Neural progenitor cell (in vitro differentiated cells): ENCODE measurements around the gene DCX. TPM values are rescaled to one million over a fixed set of nuclear protein-coding genes. Genes with fewer than 3 reads are reported as not detected.

Experiments
- DNase-seq: peaks from one replicate; pipeline ENCODE4 v3.0.0-alpha.2; 2016; ENCODE audit warnings: low spot score
- H2AFZ ChIP-seq: fragments of 200-600 bp; sonication (generic); replicated peaks from 2 replicates; pipeline ENCODE4 v1.6.1; 2016; ENCODE audit warnings: antibody characterized with exemption
- H3F3A ChIP-seq: fragments of 200-600 bp; sonication (generic); 2 replicates; pipeline ENCODE4 v1.6.1; 2016; ENCODE audit warnings: antibody characterized with exemption, low read depth
- H3K27ac ChIP-seq: fragments of 200-600 bp; sonication (generic); 2 replicates; pipeline ENCODE4 v1.5.1; 2016; ENCODE audit warnings: mild to moderate bottlenecking
- H3K27me3 ChIP-seq: fragments of 200-600 bp; sonication (generic); 2 replicates; pipeline ENCODE4 v1.6.1; 2016; ENCODE audit warnings: mild to moderate bottlenecking, moderate library complexity
- H3K36me3 ChIP-seq: fragments of 200-600 bp; sonication (generic); 2 replicates; pipeline ENCODE4 v1.5.1; 2016
- H3K4me1 ChIP-seq: fragments of 200-600 bp; sonication (generic); 2 replicates; pipeline ENCODE4 v1.6.1; 2016; ENCODE audit warnings: mixed run types
- H3K4me2 ChIP-seq: fragments of 200-600 bp; sonication (generic); 2 replicates; pipeline ENCODE4 v1.6.1; 2016
- H3K4me3 ChIP-seq: fragments of 200-600 bp; sonication (generic); 2 replicates; pipeline ENCODE4 v1.5.1; 2016
- H3K79me2 ChIP-seq: fragments of 200-600 bp; sonication (generic); 2 replicates; pipeline ENCODE4 v1.6.1; 2016; ENCODE audit warnings: low read depth
- H3K9ac ChIP-seq: fragments of 200-600 bp; sonication (generic); 2 replicates; pipeline ENCODE4 v1.6.1; 2016
- H3K9me3 ChIP-seq: fragments of 200-600 bp; sonication (generic); 2 replicates; pipeline ENCODE4 v1.5.1; 2016; ENCODE audit warnings: low read depth
- H4K20me1 ChIP-seq: fragments of 200-600 bp; sonication (generic); 2 replicates; pipeline ENCODE4 v1.6.1; 2016; ENCODE audit warnings: low read depth
- H3K27ac Mint-ChIP-seq: 3 replicates; pipeline ENCODE4 v1.8.0; 2021; ENCODE audit warnings: mixed read lengths
- H3K27me3 Mint-ChIP-seq: 2 replicates; pipeline ENCODE4 v1.8.0; 2022; ENCODE audit warnings: low read depth, mild to moderate bottlenecking, inconsistent platforms, moderate library complexity, mixed read lengths; ENCODE audit not compliant: insufficient read depth
- H3K36me3 Mint-ChIP-seq: 3 replicates; pipeline ENCODE4 v1.8.0; 2021; ENCODE audit warnings: mixed read lengths
- H3K4me1 Mint-ChIP-seq: 3 replicates; pipeline ENCODE4 v1.8.0; 2021; ENCODE audit warnings: mixed read lengths
- H3K4me3 Mint-ChIP-seq: 3 replicates; pipeline ENCODE4 v1.8.0; 2021; ENCODE audit warnings: mild to moderate bottlenecking, moderate library complexity, mixed read lengths
- H3K9me3 Mint-ChIP-seq: 3 replicates; pipeline ENCODE4 v1.8.0; 2020; ENCODE audit warnings: mixed read lengths
- CTCF ChIP-seq: fragments of 200-600 bp; sonication (generic); IDR thresholded peaks from 2 replicates; pipeline ENCODE4 v1.5.1; 2017; ENCODE audit warnings: antibody characterized with exemption, mild to moderate bottlenecking
- EZH2 ChIP-seq: fragments of 200-600 bp; sonication (generic); IDR thresholded peaks from 2 replicates; pipeline ENCODE4 v1.6.1; 2017; ENCODE audit warnings: antibody characterized with exemption, mild to moderate bottlenecking, moderate library complexity
- EZH2phosphoT487 ChIP-seq: fragments of 200-600 bp; sonication (generic); IDR thresholded peaks from 2 replicates; pipeline ENCODE4 v1.6.1; 2017; ENCODE audit warnings: antibody characterized with exemption
- total RNA-seq: library from RNA; depleted of rRNA; stranded (reverse); fragments of >200 nt; gene quantifications from 2 replicates; pipeline ENCODE4 v1.2.3, GENCODE V29; 2015; ENCODE audit warnings: low replicate concordance

DCX gene
- total RNA-seq, 1 donor from 2014 or later: 4.8 TPM

GRCh38 chrX:111262086-111262485, 149.9 kb downstream of the DCX start:
- peaks cover 29% of the 10 kb centered on the region for H3K79me2 ChIP-seq
- no peaks in the 10 kb centered on the region for H4K20me1 ChIP-seq
- no peak overlapping the region for H3K9ac ChIP-seq
- peak overlapping the region; percentile 33 for H3K4me2 ChIP-seq
- Mint-ChIP-seq H3K36me3 (no peaks in the 10 kb centered on the region), H3K27ac (no peak overlapping the region), H3K9me3 (no peaks in the 10 kb centered on the region), H3K27me3 (peaks cover 2% of the 10 kb centered on the region), H3K4me3 (no peak overlapping the region), H3K4me1 (peaks cover 7% of the 10 kb centered on the region)
- no peaks in the 10 kb centered on the region for H3F3A ChIP-seq
- H2AFZ ChIP-seq: no peak overlapping the region
- H3K9me3 ChIP-seq: no peaks in the 10 kb centered on the region
- no peak for TF ChIP-seq EZH2phosphoT487
- TF ChIP-seq EZH2: no peak
- no peak for TF ChIP-seq CTCF
- no peak overlapping the region for H3K4me3 ChIP-seq
- no peaks in the 10 kb centered on the region for H3K27me3 ChIP-seq
- H3K27ac ChIP-seq: no peak overlapping the region
- no peaks in the 10 kb centered on the region for H3K36me3 ChIP-seq
- peaks cover 46% of the 10 kb centered on the region for H3K4me1 ChIP-seq
- DNase-seq: no peak

GRCh38 chrX:111260451-111260850, 151.5 kb downstream of the DCX start:
- H3K4me3 ChIP-seq: no peak overlapping the region
- H3K27ac ChIP-seq: no peak overlapping the region
- H3K27me3 ChIP-seq: no peaks in the 10 kb centered on the region
- H3F3A ChIP-seq: no peaks in the 10 kb centered on the region
- peaks cover 15% of the 10 kb centered on the region for H3K79me2 ChIP-seq
- DNase-seq: no peak
- no peak overlapping the region for H3K9ac ChIP-seq
- H3K4me3 Mint-ChIP-seq: no peak overlapping the region
- TF ChIP-seq EZH2phosphoT487 (no peak), CTCF (no peak), EZH2 (no peak)
- peaks cover 39% of the 10 kb centered on the region for H3K4me1 ChIP-seq
- H3K36me3 ChIP-seq: peaks cover 6% of the 10 kb centered on the region
- no peaks in the 10 kb centered on the region for H3K36me3 Mint-ChIP-seq
- H3K27me3 Mint-ChIP-seq: peaks cover 2% of the 10 kb centered on the region
- peaks cover 7% of the 10 kb centered on the region for H3K4me1 Mint-ChIP-seq
- no peak overlapping the region for H2AFZ ChIP-seq
- H3K27ac Mint-ChIP-seq: no peak overlapping the region
- H4K20me1 ChIP-seq: no peaks in the 10 kb centered on the region
- no peaks in the 10 kb centered on the region for H3K9me3 Mint-ChIP-seq
- H3K4me2 ChIP-seq: no peak overlapping the region
- H3K9me3 ChIP-seq: no peaks in the 10 kb centered on the region

- no peaks in the 10 kb centered on the region for H3K9me3 ChIP-seq
- no peak overlapping the region for H3K4me3 ChIP-seq
- no peaks in the 10 kb centered on the region for H3F3A ChIP-seq
- no peak overlapping the region for H3K4me2 ChIP-seq
- peaks cover 7% of the 10 kb centered on the region for H3K79me2 ChIP-seq
- H3K36me3 ChIP-seq: peaks cover 7% of the 10 kb centered on the region
- no peak overlapping the region for H3K27ac ChIP-seq
- Mint-ChIP-seq H3K4me1 (peaks cover 7% of the 10 kb centered on the region), H3K4me3 (no peak overlapping the region), H3K27ac (no peak overlapping the region), H3K27me3 (peaks cover 2% of the 10 kb centered on the region), H3K36me3 (no peaks in the 10 kb centered on the region), H3K9me3 (no peaks in the 10 kb centered on the region)
- no peaks in the 10 kb centered on the region for H3K27me3 ChIP-seq
- TF ChIP-seq EZH2 (no peak), EZH2phosphoT487 (no peak), CTCF (no peak)
- DNase-seq: no peak
- H3K4me1 ChIP-seq: peaks cover 35% of the 10 kb centered on the region
- H2AFZ ChIP-seq: no peak overlapping the region
- H4K20me1 ChIP-seq: no peaks in the 10 kb centered on the region
- H3K9ac ChIP-seq: no peak overlapping the region
Measured at GRCh38 chrX:111259559-111259958, 152.4 kb downstream of the DCX start.
